NT2/D1 (cell line): Measurements from ENCODE around the gene OPHN1.

Source experiments
- SUZ12 ChIP-seq: IDR thresholded peaks from 2 replicates; pipeline ENCODE4 v1.6.1; 2011; ENCODE audit not compliant: insufficient read length, insufficient read depth; ENCODE audit errors: extremely low read depth
- ZNF274 ChIP-seq: IDR thresholded peaks from 2 replicates; pipeline ENCODE4 v1.6.1; 2011; ENCODE audit warnings: mild to moderate bottlenecking, low read depth, low read length

DNA sequence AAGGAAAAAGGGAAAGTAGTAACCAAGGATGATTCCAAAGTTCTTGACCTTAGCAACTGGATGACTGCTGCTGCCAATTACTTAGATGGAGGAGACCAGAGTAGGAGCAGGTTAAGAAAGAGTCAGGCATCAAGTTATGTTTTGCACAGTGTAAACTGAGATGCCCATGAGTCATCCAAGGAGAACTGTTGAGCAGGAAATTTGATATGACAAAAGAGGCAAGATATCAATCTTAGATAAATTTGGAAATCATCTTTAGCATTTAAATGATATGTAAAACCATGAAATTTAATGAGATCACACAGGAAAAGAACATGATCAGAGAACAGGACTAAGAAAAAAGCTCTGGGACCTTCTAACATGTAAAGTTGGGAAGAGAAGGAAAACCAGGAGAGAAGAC is 361.3 kb downstream of the OPHN1 start:
- TF ChIP-seq SUZ12: no peak
- TF ChIP-seq ZNF274: no peak
